Right atrium auricular region (tissue), 2 donors: Measurements from ENCODE around the gene GRAMD4. TPM values are rescaled to one million over a fixed set of nuclear protein-coding genes. Genes with fewer than 3 reads are reported as not detected.
A peak's percentile ranks its signal among the peaks of the same experiment; 100 is the strongest.

Experiments
- DNase-seq: peaks from one replicate; pipeline ENCODE4 v3.0.0-alpha.2; 2019; ENCODE audit warnings: low spot score
- H3K27ac ChIP-seq, 2 donors: fragments of 200-600 bp; sonication (generic); 1 replicate in 1 of 2; 2 replicates in 1 of 2; pipeline ENCODE4 v1.5.1; 2016 to 2019
- H3K27me3 ChIP-seq, 2 donors: fragments of 200-600 bp; sonication (generic); one replicate each; pipeline versions ENCODE4 v1.5.1 to v1.6.0; 2017 to 2019
- H3K36me3 ChIP-seq: fragments of 200-600 bp; sonication (generic); one replicate; pipeline ENCODE4 v1.5.1; 2016
- H3K4me1 ChIP-seq, 2 donors: fragments of 200-600 bp; sonication (generic); one replicate each; pipeline versions ENCODE4 v1.5.1 to v1.6.0; 2017 to 2019
- H3K4me3 ChIP-seq, 2 donors: fragments of 200-600 bp; sonication (generic); 1 replicate in 1 of 2; 2 replicates in 1 of 2; pipeline ENCODE4 v1.5.1; 2017 to 2019; ENCODE audit warnings: mild to moderate bottlenecking in 1 of 2, moderate library complexity in 1 of 2
- H3K9me3 ChIP-seq, 2 donors: fragments of 200-600 bp; sonication (generic); one replicate each; pipeline ENCODE4 v1.5.1; 2019
- CTCF ChIP-seq, 2 donors: fragments of 200-600 bp; sonication (generic); IDR thresholded peaks; one replicate each; pipeline ENCODE4 v1.5.1; 2019; ENCODE audit warnings: antibody characterized with exemption in 2 of 2
- total RNA-seq, 2 donors: library from RNA; depleted of rRNA; stranded (reverse); fragments of >200 nt; gene quantifications; one replicate each; pipeline ENCODE4 v1.1.0, GENCODE V29; 2016

Gene GRAMD4
- total RNA-seq, 2 donors from 2014 or later = 29.1 to 31.6 TPM

GRCh38 chr22:46577368-46578249 is 42.6 kb upstream of the GRAMD4 start:
- no peak for DNase-seq
- H3K27me3 ChIP-seq = no peaks in the 10 kb centered on the region
- no peaks in the 10 kb centered on the region for H3K36me3 ChIP-seq
- TF ChIP-seq CTCF (IDR thresholded peaks at IDR 0.05) = no peak
- H3K4me1 ChIP-seq = peaks cover 0 to 88% of the 10 kb centered on the region in 2 donors
- no peaks in the 10 kb centered on the region for H3K9me3 ChIP-seq
- H3K27ac ChIP-seq = peak overlapping the region; percentile 90 to 94
- H3K4me3 ChIP-seq = peak overlapping the region; percentile 73 to 81

- Histone ChIP-seq H3K4me1 (peaks cover 0 to 81% of the 10 kb centered on the region in 2 donors), H3K9me3 (no peaks in the 10 kb centered on the region), H3K4me3 (peak overlapping the region; percentile 73 to 81), H3K36me3 (no peaks in the 10 kb centered on the region), H3K27ac (peak overlapping the region; percentile 90 to 94), H3K27me3 (no peaks in the 10 kb centered on the region)
- no peak for DNase-seq
- no peak for TF ChIP-seq CTCF (IDR thresholded peaks at IDR 0.05)
These were observed 41.8 kb upstream of the GRAMD4 start for GRCh38 chr22:46578251-46578823.

- Histone ChIP-seq H3K9me3 (no peaks in the 10 kb centered on the region), H3K36me3 (no peaks in the 10 kb centered on the region), H3K27ac (peak overlapping the region; percentile 90 to 94), H3K4me1 (peaks cover 0 to 75% of the 10 kb centered on the region in 2 donors), H3K27me3 (no peaks in the 10 kb centered on the region), H3K4me3 (peak overlapping the region; percentile 2 to 73)
- DNase-seq = peak; percentile 84
- TF ChIP-seq CTCF (IDR thresholded peaks at IDR 0.05) = peak in 1 of 2 donors; percentile 30
These were observed 41.2 kb upstream of the GRAMD4 start for GRCh38 chr22:46578824-46579561.

GRCh38 chr22:46579751-46580449 is 40.3 kb upstream of the GRAMD4 start:
- no peak overlapping the region for H3K4me3 ChIP-seq
- no peaks in the 10 kb centered on the region for H3K9me3 ChIP-seq
- peaks cover 0 to 77% of the 10 kb centered on the region in 2 donors for H3K4me1 ChIP-seq
- no peaks in the 10 kb centered on the region for H3K27me3 ChIP-seq
- no peak for DNase-seq
- TF ChIP-seq CTCF (IDR thresholded peaks at IDR 0.05) = no peak
- H3K36me3 ChIP-seq = no peaks in the 10 kb centered on the region
- H3K27ac ChIP-seq = peak overlapping the region; percentile 90 to 94

- TF ChIP-seq CTCF (IDR thresholded peaks at IDR 0.05) = no peak
- H3K4me1 ChIP-seq = peaks cover 0 to 75% of the 10 kb centered on the region in 2 donors
- no peaks in the 10 kb centered on the region for H3K9me3 ChIP-seq
- H3K36me3 ChIP-seq = no peaks in the 10 kb centered on the region
- no peak overlapping the region for H3K4me3 ChIP-seq
- H3K27ac ChIP-seq = peak overlapping the region; percentile 90 to 94
- no peak for DNase-seq
- no peaks in the 10 kb centered on the region for H3K27me3 ChIP-seq
These were observed 39.1 kb upstream of the GRAMD4 start for GRCh38 chr22:46580940-46581537.
